Mesendoderm (in vitro differentiated cells): ENCODE results near the gene DNAJB1. TPM values are rescaled to one million over a fixed set of nuclear protein-coding genes. Genes with fewer than 3 reads are reported as not detected.
A peak's percentile ranks its signal among the peaks of the same experiment; 100 is the strongest.

Experiments used
- DNase-seq: peaks from one replicate; pipeline ENCODE4 v3.0.0; 2013
- H2AK5ac ChIP-seq: 2 replicates; pipeline ENCODE4 v1.6.1; 2013; ENCODE audit warnings: low read length, inconsistent platforms
- H2BK120ac ChIP-seq: 2 replicates; pipeline ENCODE4 v1.6.1; 2013; ENCODE audit warnings: low read depth, mild to moderate bottlenecking, low read length, moderate library complexity, mixed read lengths
- H2BK15ac ChIP-seq: replicated peaks from 2 replicates; pipeline ENCODE4 v1.6.1; 2013; ENCODE audit warnings: low read depth, mild to moderate bottlenecking, moderate library complexity
- H2BK5ac ChIP-seq: 2 replicates; pipeline ENCODE4 v1.6.1; 2013; ENCODE audit warnings: low read length, inconsistent platforms
- H3K18ac ChIP-seq: 2 replicates; pipeline ENCODE4 v1.6.1; 2013; ENCODE audit warnings: mild to moderate bottlenecking, low read length, mixed read lengths
- H3K23ac ChIP-seq: one replicate; pipeline ENCODE4 v1.6.1; 2013; ENCODE audit warnings: low read length
- H3K27ac ChIP-seq: 2 replicates; pipeline ENCODE4 v1.5.1; 2013; ENCODE audit warnings: low read depth, mild to moderate bottlenecking, inconsistent platforms, low read length, moderate library complexity
- H3K27me3 ChIP-seq: 2 replicates; pipeline ENCODE4 v1.6.1; 2013; ENCODE audit warnings: low read length, control low read depth, mild to moderate bottlenecking, inconsistent platforms; ENCODE audit not compliant: insufficient read depth, poor library complexity
- H3K36me3 ChIP-seq: 2 replicates; pipeline ENCODE4 v1.6.1; 2013; ENCODE audit warnings: low read length, inconsistent platforms; ENCODE audit not compliant: control insufficient read depth, insufficient read depth
- H3K4ac ChIP-seq: one replicate; pipeline ENCODE4 v1.6.1; 2013; ENCODE audit warnings: low read depth, mild to moderate bottlenecking, low read length, moderate library complexity
- H3K4me1 ChIP-seq: 2 replicates; pipeline ENCODE4 v1.6.1; 2013; ENCODE audit warnings: low read depth, low read length, inconsistent platforms; ENCODE audit not compliant: control insufficient read depth
- H3K4me2 ChIP-seq: 2 replicates; pipeline ENCODE4 v1.6.1; 2013; ENCODE audit warnings: low read length
- H3K4me3 ChIP-seq: 2 replicates; pipeline ENCODE4 v1.5.1; 2013; ENCODE audit warnings: mild to moderate bottlenecking, low read length
- H3K56ac ChIP-seq: one replicate; pipeline ENCODE4 v1.6.1; 2013; ENCODE audit warnings: low read length
- H3K79me1 ChIP-seq: 2 replicates; pipeline ENCODE4 v1.6.1; 2013; ENCODE audit warnings: low read length, inconsistent platforms
- H3K79me2 ChIP-seq: 2 replicates; pipeline ENCODE4 v1.6.1; 2013; ENCODE audit warnings: mild to moderate bottlenecking, low read length; ENCODE audit not compliant: control insufficient read depth, insufficient read depth
- H3K9ac ChIP-seq: 2 replicates; pipeline ENCODE4 v1.6.1; 2013; ENCODE audit warnings: low read length, inconsistent platforms
- H4K5ac ChIP-seq: one replicate; pipeline ENCODE4 v1.6.1; 2013; ENCODE audit warnings: low read length
- H4K8ac ChIP-seq: one replicate; pipeline ENCODE4 v1.6.1; 2013; ENCODE audit warnings: low read depth, mild to moderate bottlenecking, control low read depth, low read length, moderate library complexity
- WGBS: extraction: QIAGEN DNeasy Blood & Tissue Kit; methylation state at CpG from one replicate; pipeline ENCODE4 v1.1.7; 2013; ENCODE audit warnings: low lambda C conversion rate, missing lambda C conversion rate; ENCODE audit not compliant: insufficient coverage; ENCODE audit errors: extremely low coverage; 5-methylcytosine and 5-hydroxymethylcytosine counted together
- polyA plus RNA-seq, 2 experiments: library from polyadenylated mRNA; stranded (reverse); fragments of 200-250 nt; gene quantifications; one replicate each; pipeline ENCODE4 v1.2.3, GENCODE V29; 2013

Gene DNAJB1
- polyA plus RNA-seq (2013, experiment 1 of 2), result 28.6 TPM
- 30.0 TPM for polyA plus RNA-seq (2013, experiment 2 of 2)

DNA sequence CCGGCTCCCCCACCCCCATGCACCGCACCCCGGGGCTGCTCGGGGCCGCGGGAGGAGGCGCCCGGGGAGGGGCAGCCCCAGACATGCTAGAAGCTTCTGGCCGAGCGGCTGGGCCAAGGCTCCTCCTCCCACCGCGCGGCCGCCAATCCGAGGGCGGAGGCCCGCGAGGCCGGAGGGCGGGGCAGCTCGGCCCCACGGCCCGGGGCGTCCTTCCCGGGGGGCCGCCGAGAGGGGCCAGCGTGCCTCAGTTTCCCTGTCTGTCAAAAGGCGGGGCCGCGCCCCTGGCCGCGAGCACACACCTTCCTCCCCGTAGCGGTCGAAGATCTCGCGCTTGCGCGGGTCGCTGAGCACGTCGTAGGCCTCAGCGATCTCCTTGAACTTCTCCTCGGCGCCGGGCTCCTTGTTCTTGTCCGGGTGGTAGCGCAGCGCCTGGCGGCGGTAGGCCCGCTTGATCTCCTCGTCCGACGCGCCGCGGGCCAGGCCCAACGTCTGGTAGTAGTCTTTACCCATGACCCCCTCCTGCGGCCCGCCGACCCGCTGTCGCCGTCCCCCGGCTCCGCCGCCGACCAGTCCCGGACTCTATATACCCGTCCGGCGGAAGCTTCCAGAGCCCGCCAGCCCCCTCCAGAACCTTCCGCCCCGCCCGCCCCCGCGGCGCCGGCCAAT is at the start of gene DNAJB1:
Gene DNAJB1 (minus strand): TSS at position 558 of the 666 bp plus-strand sequence. CDS start 48 bp downstream, at position 510.
- Histone ChIP-seq H3K79me2 (peaks cover 25% of the 10 kb centered on the region), H3K27me3 (no peaks in the 10 kb centered on the region), H3K56ac (peak within 1 kb of the TSS; percentile 97), H2BK15ac (no peak within 1 kb of the TSS), H3K4ac (peak within 1 kb of the TSS; percentile 77), H3K18ac (peak within 1 kb of the TSS; percentile 84), H4K5ac (no peak within 1 kb of the TSS), H3K79me1 (peaks cover 19% of the 10 kb centered on the region), H3K27ac (peak within 1 kb of the TSS; percentile 88), H4K8ac (no peak within 1 kb of the TSS), H3K23ac (no peak within 1 kb of the TSS), H3K9ac (peak within 1 kb of the TSS; percentile 99), H3K36me3 (peaks cover 17% of the 10 kb centered on the region), H3K4me2 (peak within 1 kb of the TSS; percentile 89), H3K4me1 (peaks cover 8% of the 10 kb centered on the region), H2BK120ac (peak within 1 kb of the TSS; percentile 48), H3K4me3 (peak within 1 kb of the TSS; percentile 87), H2AK5ac (peak within 1 kb of the TSS; percentile 36), H2BK5ac (no peak within 1 kb of the TSS)
- WGBS, result no CpG with 5 or more reads among the region's 82 CpGs
- peak; percentile 73 for DNase-seq

DNA sequence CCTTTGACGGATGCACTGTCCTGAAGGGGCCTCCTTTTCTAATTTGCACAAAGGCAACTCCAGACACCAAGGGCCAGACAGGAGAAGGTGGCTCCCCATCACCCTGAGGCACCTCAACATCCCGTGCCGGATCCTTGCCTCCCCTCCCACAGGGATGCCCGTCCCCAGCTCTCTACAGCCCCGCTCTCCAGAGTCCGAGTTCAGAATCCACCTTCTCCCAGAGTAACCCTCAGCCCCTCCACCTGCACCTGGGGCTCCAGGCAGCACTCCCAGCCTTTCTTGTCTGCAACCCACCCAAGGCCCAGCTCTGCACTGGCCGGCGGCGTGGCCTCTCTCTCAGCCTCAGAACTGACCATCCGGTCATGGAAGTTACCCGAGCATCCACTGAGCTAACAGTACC is 48.9 kb upstream of the DNAJB1 start:
- Histone ChIP-seq H4K5ac (no peak overlapping the region), H3K4me3 (no peak overlapping the region), H3K4me1 (peaks cover 5% of the 10 kb centered on the region), H3K27me3 (no peaks in the 10 kb centered on the region), H2BK5ac (no peak overlapping the region), H3K18ac (no peak overlapping the region), H3K23ac (no peak overlapping the region), H2BK120ac (no peak overlapping the region), H4K8ac (no peak overlapping the region), H3K27ac (no peak overlapping the region), H3K56ac (no peak overlapping the region), H3K4ac (no peak overlapping the region), H3K79me2 (peaks cover 11% of the 10 kb centered on the region), H3K79me1 (peaks cover 14% of the 10 kb centered on the region), H2BK15ac (no peak overlapping the region), H3K4me2 (no peak overlapping the region), H2AK5ac (no peak overlapping the region), H3K36me3 (no peaks in the 10 kb centered on the region), H3K9ac (no peak overlapping the region)
- no peak for DNase-seq
- no CpG with 5 or more reads among the region's 11 CpGs for WGBS

- no peak overlapping the region for H3K4me3 ChIP-seq
- H3K9ac ChIP-seq, result no peak overlapping the region
- no peak overlapping the region for H4K5ac ChIP-seq
- no peak overlapping the region for H3K18ac ChIP-seq
- H3K27ac ChIP-seq, result no peak overlapping the region
- no peak overlapping the region for H2AK5ac ChIP-seq
- H4K8ac ChIP-seq, result no peak overlapping the region
- no peak overlapping the region for H2BK120ac ChIP-seq
- peaks cover 14% of the 10 kb centered on the region for H3K79me1 ChIP-seq
- H3K36me3 ChIP-seq, result no peaks in the 10 kb centered on the region
- H2BK5ac ChIP-seq, result no peak overlapping the region
- H3K27me3 ChIP-seq, result no peaks in the 10 kb centered on the region
- H3K4me1 ChIP-seq, result peaks cover 5% of the 10 kb centered on the region
- no peak overlapping the region for H3K4ac ChIP-seq
- H3K23ac ChIP-seq, result no peak overlapping the region
- H2BK15ac ChIP-seq, result no peak overlapping the region
- no CpG with 5 or more reads among the region's 18 CpGs for WGBS
- H3K4me2 ChIP-seq, result no peak overlapping the region
- H3K56ac ChIP-seq, result no peak overlapping the region
- no peak for DNase-seq
- H3K79me2 ChIP-seq, result peaks cover 11% of the 10 kb centered on the region
Observed at GRCh38 chr19:14566712-14567077, 48.5 kb upstream of the DNAJB1 start.

- Histone ChIP-seq H3K4me2 (no peak overlapping the region), H3K79me2 (peaks cover 6% of the 10 kb centered on the region), H3K18ac (no peak overlapping the region), H3K23ac (no peak overlapping the region), H3K79me1 (peaks cover 11% of the 10 kb centered on the region), H2BK15ac (no peak overlapping the region), H4K5ac (no peak overlapping the region), H3K4me1 (peaks cover 5% of the 10 kb centered on the region), H3K36me3 (no peaks in the 10 kb centered on the region), H4K8ac (no peak overlapping the region), H3K4ac (no peak overlapping the region), H2AK5ac (no peak overlapping the region), H3K9ac (no peak overlapping the region), H3K27ac (no peak overlapping the region), H3K27me3 (no peaks in the 10 kb centered on the region), H2BK120ac (no peak overlapping the region), H3K4me3 (no peak overlapping the region), H2BK5ac (no peak overlapping the region), H3K56ac (no peak overlapping the region)
- no CpG with 5 or more reads among the region's 31 CpGs for WGBS
- DNase-seq, result no peak
Observed at GRCh38 chr19:14565765-14566711, 47.8 kb upstream of the DNAJB1 start.

DNA sequence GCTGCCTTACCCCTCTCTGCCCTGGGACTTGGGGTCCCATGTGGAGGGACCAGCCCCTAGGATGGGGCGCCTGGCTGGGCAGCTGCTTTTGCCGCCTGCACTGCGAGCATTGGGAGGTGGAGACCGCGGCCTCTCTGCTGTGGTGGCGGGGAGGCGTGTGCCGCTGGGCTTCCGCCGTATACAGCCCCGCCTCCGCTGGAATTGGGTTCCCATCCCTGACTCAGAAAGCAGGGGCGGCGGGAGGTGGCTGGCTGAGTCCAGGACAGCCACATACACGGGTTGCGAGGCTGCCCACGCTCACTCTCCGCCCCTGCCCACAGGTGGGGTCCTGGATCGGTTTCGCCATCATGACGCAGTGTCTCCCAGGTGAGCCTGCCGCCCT is 47.1 kb upstream of the DNAJB1 start:
- H3K79me2 ChIP-seq, result peaks cover 7% of the 10 kb centered on the region
- no CpG with 5 or more reads among the region's 22 CpGs for WGBS
- H2AK5ac ChIP-seq, result no peak overlapping the region
- no peak for DNase-seq
- no peak overlapping the region for H4K5ac ChIP-seq
- H3K4me2 ChIP-seq, result no peak overlapping the region
- H3K27ac ChIP-seq, result no peak overlapping the region
- H3K4me1 ChIP-seq, result peaks cover 5% of the 10 kb centered on the region
- no peak overlapping the region for H2BK120ac ChIP-seq
- no peaks in the 10 kb centered on the region for H3K36me3 ChIP-seq
- no peak overlapping the region for H3K18ac ChIP-seq
- no peak overlapping the region for H2BK15ac ChIP-seq
- no peak overlapping the region for H3K9ac ChIP-seq
- H3K4me3 ChIP-seq, result no peak overlapping the region
- H3K4ac ChIP-seq, result no peak overlapping the region
- no peak overlapping the region for H2BK5ac ChIP-seq
- H4K8ac ChIP-seq, result no peak overlapping the region
- no peaks in the 10 kb centered on the region for H3K27me3 ChIP-seq
- H3K23ac ChIP-seq, result no peak overlapping the region
- peaks cover 11% of the 10 kb centered on the region for H3K79me1 ChIP-seq
- no peak overlapping the region for H3K56ac ChIP-seq
